Hematopoietic multipotent progenitor cell treated with erythropoietin and hydrocortisone succinate and interleukin-3 and kit ligand, for 17 days (in vitro differentiated cells): Measurements from ENCODE around the gene LOXL1.
A peak's percentile ranks its signal among the peaks of the same experiment; 100 is the strongest.

Experiments
- DNase-seq: peaks from one replicate; pipeline ENCODE4 v3.0.0-alpha.2; 2015; ENCODE audit warnings: low spot score

The LOXL1 gene

DNA sequence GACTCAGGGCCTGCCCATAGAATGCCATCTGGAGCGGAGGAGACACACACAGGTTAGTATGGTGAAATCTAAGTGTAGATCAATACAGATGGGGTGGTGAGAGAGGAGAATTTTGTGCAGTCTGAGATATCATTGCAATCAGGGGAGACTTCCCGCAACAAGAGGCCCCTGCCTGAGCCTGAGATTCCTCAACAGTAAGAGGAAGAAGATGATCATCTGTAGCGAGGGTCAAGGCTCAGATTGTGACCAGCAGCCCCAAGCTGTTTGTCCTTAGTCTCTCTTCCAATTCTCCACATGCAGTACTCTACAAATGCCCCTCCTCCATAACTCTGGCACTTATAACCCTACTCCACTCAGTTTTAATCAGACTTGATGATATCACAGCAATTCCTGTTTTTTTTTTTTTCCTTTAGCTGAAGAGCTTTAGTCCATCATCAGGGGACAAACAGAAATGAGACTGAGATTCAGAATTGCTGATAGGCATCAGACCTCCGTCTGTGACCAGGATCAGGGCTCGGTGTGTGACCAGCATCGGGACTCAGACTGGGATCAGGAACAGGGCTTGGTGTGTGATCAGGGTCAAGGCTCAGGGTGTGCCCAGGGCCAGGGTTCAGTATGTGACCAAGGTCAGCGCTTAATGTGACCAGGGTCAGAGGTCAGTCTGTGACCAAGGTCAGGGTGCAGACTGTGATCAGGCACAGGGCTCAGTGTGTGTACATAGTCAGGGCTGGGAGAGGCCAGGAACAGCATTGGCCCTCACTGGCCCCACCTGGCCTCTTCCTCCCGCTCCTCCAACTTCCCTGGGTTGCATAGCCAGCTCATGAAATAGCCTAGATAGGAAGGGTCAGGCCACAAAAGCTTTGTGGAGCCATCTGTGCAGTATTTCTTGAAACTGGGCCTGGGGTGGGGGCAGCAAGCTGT is 14.1 kb downstream of the LOXL1 start:
- DNase-seq: no peak

DNA sequence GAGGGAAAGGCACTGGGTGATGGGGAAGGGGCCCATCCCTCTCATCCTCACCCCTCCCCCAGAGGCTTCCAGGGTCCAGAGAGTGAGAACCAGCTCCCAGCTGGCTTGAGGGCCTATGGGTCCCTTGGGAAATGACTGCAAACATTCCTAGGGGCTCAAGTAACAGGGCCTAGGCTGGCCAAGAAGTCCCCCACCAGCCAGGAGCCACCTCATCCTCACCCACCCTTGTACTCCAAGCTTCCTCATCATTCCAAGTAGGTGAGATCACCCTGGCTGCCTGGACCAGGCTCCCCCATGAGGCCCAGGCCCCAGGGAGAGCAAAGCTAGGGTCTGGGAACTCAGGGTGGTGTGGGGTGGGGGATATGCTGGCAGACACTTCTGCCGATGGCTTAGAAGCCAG is 14.8 kb downstream of the LOXL1 start:
- DNase-seq: no peak

DNA sequence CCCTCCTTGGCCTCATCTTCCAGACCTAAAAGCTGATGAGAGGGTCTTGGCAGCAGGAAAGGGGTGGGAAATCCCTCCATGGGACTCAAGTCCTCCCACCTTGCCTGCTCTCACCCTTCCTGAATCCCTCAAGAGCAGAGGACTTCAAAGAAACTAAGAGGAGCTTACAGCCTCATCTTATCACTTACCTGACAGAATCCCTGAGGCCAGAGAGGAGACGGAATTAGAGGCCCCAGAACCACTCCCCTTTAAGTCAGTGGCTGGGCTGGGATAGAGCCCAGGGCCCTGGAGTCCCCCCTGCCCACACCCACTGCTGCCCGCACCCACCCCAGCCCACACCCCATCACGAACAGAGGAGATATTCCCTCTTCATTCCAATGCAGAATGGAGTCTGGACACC is 15.2 kb downstream of the LOXL1 start:
- no peak for DNase-seq

DNA sequence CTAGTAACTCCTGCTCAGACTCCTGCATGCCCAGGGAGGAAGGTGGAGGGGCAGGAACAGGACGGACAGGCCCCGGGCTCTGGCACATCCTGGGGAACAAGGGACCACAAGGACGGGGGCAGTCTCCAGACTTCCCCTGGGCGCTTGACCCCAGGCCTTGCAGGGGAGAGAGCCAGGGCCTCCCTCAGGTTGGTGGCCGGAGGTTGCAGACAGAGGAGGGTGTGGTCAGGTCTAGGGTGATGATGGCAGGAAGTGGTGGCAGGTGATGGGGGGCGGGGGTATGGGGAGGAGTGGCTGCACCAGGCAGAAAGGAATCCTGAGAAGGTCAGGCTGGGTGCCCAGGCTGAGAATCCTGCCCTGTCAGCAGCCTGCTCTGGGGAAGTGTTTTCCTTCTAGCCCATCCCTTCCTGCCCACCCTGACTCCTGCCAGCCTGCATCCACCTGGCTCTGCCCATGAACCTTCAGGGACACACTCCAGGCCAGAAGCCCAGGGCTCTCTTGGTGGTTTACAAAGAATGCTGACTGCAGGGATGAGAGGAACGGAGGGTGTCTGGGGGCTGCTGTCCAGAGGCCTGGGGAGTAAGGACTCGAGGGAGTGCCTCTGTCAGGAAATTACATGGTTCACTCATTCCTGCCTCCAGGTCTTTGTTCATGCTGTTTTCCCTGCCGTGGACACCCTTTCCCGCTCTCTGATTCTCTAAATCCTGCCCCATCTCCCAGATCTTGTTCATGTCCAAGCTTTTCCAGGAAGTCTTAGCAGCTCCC is 15.8 kb downstream of the LOXL1 start:
- no peak for DNase-seq

DNA sequence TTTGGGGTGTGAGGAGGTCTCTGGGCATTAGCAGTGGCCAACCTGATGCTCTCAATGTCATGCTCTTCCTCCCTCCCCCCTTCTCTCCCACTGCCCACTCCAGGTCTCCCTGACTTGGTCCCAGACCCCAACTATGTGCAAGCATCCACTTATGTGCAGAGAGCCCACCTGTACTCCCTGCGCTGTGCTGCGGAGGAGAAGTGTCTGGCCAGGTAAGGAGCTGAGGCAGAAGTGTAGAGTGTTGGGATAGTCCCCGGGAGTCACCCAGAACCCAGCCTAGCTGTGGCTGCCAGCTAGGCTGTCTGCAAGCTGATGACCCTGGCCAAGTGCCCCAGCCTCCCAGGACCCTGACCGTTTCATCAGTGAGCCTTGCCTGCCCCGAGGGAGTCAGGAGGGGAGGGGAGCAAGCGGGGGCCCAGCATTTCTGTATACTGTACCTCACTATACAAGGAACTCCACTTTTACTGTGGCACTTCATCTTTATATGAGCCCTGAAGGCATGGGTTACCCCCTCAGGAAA is 16.5 kb downstream of the LOXL1 start:
- DNase-seq: no peak

DNA sequence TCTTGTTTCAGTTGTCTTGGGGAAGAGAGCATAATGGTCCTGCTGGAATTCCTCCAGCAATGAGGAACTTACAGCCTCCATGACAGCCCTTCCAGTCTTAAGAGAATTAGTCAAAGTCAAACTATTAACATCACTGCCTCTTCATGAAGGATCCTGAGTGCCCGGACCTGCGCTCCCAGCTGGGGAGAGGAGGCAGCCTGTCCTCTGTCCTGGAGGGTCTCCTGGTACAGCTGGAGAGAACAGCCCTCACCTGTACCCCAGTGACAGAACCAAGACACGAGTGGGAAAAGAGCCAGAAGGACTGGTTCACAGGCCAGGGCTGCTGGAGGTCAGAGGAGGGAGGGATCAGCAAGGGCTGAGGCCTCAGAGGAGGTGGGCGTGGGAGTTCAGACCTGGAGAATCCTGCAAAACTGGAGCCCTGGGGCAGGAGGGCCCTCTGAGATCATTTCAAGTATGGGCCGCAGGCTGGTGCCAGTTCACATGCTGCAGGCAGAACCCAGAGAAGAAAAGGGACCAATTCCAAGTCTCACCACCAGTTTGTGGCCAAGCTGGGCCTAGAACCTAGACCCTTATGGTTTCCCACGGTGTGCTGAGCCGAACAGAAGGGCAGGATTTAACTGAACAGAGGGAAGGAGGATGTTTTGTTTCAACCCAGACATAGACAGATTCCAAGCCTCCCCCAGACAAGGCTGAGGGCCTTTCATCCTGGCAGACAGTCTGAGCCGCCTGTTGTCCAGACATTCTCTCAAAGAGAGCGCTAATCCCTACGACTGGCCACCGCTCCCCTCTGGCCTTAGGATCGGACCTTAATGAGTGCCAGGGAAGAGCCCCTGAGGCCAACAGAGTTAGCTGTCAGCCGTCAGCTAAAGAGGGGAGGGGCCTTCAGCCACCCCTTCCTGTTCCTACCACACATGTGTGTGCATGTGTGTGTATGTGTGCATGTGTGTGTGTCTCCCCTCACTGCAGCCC is 18.2 kb downstream of the LOXL1 start:
- no peak for DNase-seq

DNA sequence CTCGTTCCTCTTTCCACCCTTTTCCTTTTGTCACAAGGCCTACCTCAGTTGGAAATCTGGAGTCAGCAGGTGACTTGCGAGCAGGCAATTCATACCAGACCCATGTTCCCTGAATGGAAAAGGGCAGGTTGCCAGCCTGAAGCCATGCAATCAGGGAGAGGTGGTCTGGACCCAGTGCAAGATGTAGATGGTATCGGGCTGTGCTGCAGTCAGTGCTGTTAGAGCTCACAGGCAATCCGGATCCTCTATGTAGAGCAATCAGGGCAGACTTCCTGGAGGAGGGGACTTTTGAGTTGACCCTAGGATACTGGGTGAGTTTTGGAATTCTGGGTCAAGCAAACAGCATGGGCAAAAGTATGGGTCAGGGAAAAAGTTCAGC is 18.9 kb downstream of the LOXL1 start:
- no peak for DNase-seq

DNA sequence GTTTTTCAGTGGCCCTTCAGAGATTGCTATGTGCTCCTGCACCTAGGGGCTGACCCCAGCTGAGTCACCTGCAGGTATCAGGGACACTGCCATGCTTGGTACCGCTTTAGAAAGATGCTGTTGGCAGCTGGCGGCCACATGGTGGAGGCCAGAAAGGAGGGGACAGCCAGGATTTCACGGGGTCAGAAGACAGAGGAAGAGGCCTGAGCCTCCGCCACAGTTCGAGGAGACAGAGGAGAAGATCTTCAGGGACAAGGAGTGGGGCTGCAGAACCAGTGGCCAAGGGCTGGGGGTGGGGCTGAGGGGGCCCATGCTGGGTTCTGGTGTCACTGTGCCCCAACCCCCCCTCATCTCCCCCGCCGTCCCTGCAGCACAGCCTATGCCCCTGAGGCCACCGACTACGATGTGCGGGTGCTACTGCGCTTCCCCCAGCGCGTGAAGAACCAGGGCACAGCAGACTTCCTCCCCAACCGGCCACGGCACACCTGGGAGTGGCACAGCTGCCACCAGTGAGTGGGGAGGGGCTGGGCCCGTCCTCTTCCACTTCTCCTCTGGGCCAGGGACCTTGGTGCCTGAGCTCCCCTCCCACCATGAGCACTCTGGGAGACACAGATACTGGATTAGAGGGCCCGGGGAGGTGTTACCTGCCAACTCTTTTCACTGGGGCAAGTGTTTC is 19.9 kb downstream of the LOXL1 start:
- DNase-seq: no peak

DNA sequence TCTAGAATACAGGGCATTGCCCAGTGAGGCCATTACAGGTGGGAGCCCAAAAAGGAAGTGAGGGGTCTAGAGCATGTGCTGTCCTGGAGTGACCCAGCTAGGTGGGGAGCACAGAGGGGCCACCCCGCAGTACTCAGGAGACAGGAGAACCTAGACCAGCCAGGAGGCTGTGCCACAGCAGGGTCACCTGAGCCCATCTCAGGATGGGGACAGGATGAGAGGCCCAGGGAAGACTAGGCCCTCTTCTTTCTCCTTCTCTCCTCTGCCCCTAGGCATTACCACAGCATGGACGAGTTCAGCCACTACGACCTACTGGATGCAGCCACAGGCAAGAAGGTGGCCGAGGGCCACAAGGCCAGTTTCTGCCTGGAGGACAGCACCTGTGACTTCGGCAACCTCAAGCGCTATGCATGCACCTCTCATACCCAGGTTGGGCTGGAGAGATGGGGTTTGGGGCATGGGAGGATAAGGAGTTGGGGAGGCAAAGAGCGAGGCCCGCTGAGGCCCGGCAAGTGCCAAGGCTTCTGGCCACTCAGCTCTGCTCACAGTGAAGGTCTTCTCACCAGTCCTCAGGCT is 20.6 kb downstream of the LOXL1 start:
- no peak for DNase-seq

DNA sequence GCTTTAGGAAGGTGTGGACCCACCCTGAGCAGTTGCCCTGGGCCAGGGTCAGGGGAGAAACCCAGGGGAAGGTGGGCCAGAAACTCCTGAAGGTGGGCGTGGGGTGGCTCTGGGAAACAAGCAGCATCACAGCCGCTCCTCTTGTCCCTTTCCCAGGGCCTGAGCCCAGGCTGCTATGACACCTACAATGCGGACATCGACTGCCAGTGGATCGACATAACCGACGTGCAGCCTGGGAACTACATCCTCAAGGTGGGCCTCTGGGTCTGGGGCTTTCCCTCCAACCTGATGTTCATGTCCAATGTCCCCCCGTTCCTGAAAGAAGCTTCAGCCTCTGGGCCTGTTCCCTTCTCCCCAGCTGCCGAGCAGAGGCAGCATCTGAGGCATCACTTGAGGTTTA is 21.4 kb downstream of the LOXL1 start:
- DNase-seq: no peak

DNA sequence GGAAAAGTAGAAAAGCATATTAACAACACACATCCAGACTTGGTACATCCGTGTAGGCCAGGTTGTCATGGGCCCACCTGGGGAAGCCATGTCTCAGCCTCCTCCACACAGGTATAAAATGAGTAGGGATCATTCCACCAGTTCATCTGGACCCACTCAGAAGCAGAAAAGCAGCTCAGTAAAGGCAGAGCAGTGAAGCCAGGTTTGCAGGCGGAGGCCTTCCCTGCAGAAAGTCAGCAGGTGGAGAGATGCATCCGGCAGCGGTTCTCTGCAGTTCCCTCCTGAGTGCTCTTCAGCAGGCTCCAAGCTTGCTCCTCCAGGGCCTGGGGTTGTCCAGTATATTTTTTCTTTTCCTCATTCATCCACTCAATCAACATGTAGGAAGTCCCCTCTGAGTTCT is 22.1 kb downstream of the LOXL1 start:
- no peak for DNase-seq

DNA sequence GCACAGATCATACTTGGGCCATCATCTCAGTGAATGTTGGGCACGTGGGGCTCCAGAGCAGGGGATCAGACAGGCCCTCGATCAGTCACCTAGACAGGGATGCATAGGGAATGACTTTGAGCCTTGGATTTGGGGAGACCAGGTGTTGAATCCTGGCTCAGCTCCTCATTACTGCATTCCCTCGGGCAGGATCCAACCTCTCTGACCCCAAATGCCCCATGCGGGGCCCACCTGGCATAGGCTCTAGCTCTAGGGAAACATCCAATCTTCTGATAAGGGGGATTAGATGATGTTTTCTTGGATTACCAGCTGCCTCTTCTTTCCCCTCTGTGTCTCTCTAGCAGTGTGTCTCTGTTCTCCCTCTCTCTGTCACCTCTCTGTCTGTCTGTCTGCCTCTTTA is 22.7 kb downstream of the LOXL1 start:
- no peak for DNase-seq

DNA sequence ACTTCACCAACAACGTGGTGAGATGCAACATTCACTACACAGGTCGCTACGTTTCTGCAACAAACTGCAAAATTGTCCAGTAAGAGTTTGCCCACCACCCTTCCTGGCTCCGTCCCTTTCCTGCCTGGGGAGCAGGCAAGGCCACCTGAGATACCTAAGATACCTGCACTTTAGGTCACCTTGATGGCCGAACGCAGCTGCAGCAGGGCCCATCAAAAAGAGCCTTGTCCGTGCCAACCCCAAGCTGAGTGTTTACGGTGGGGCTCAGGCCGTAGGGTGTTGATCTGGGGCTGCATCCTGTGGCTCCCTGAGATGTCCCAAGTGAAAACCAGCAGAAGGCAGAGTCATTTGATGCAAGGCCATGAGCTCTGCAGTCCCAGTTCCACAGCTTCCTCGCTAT is 23.2 kb downstream of the LOXL1 start:
- DNase-seq: no peak

DNA sequence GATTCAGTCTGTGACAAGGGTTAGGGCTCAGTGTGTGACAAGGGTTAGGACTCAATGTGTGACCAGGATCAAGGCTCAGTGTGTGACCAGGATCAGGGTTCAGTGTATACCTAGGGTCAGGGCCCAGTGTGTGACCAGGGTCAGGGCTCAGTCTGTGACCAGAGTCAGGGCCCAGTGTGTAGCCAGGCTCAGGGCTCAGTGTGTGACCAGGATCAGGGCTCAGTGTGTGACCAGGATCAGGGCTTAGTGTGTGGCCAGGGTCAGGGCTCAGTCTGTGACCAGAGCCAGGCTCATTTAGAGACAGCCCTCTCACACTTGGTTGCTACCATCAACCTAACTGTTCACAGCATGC is 24.2 kb downstream of the LOXL1 start:
- no peak for DNase-seq

DNA sequence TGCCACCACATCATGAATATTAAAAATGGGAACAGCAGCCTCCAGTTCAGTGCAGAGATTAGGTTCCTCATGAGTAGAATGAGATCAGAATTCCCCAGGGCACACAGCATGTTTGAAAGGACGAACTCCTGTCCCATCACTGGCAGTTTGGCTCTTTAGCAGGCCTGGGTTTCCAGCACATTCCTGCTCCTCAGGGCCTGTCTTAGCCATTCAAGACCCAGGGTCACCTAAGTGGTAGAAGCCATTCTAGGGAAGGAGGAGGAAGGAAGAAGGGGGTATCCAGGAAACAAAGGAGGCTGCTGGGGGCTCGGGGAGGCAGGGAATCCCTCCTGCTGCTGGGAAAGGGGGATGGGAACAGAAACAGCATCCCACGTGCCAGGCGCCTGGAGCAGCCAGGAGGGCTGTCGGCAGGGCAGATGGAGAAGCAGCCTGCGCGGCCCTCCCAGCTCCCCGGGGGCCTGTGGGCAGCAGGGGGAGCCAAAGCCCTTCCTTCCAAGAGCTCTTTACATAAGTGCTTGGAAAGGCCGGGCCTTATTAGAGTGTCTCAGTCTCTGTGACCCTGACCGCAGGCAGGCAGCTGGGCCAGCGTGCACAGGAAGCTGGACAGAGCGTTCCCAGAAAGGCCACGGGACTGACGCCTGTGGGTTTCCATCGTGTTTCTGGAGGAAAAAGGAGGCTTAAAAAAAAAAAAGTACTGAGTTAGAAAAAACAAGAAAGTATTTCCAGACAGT is 24.7 kb downstream of the LOXL1 start:
- DNase-seq: peak; percentile 29

DNA sequence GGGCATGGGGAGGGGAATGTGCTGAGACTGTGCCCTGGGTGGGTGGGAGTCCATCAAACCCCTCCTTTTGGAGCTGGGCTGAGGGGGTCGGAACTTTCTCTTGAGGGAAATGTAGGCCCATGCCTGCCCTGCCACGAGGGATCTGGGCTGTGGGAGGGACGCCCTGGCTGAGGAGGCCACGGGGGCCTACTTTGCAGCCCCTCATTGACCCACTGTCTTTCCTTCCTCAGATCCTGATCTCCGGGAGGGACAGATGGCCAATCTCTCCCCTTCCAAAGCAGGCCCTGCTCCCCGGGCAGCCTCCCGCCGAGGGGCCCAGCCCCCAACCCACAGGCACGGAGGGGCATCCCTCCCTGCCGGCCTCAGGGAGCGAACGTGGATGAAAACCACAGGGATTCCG is 25.3 kb downstream of the LOXL1 start:
- DNase-seq: no peak

DNA sequence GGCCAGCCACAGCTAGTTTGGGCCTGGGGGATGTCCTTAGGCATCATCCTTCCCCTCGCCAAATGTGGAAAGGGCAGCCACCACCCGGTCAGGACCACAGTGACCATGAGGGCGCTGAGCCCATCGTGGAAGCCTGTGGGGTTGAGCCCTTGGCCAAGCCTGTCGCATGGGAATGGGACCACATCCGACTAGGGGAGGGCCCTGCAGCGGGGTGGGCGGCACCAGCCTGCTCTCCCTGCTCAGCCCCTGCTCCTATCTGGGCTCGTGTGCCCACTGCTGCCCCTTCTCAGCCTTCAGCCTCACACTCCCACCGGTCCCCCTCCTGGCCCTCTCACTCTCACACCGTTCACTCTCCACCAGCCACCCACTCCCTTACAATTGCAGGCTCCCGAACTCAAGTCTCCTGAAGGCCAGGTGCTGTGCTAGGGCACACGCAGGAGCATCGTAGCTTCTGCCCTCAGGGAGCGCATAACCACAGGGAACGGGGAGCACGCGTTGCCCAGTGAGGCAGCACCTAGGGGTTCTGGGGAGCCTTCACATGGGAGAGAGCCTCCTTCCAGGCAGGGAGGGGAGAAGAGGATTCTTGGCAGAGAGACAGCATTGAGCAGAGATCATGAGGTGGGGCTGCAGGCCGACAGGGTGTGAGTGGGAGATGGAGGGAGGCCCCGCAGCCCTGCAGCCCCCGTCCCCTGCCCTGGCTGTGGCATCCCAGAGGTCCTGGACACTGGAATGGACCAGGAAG is 26.1 kb downstream of the LOXL1 start:
- no peak for DNase-seq

DNA sequence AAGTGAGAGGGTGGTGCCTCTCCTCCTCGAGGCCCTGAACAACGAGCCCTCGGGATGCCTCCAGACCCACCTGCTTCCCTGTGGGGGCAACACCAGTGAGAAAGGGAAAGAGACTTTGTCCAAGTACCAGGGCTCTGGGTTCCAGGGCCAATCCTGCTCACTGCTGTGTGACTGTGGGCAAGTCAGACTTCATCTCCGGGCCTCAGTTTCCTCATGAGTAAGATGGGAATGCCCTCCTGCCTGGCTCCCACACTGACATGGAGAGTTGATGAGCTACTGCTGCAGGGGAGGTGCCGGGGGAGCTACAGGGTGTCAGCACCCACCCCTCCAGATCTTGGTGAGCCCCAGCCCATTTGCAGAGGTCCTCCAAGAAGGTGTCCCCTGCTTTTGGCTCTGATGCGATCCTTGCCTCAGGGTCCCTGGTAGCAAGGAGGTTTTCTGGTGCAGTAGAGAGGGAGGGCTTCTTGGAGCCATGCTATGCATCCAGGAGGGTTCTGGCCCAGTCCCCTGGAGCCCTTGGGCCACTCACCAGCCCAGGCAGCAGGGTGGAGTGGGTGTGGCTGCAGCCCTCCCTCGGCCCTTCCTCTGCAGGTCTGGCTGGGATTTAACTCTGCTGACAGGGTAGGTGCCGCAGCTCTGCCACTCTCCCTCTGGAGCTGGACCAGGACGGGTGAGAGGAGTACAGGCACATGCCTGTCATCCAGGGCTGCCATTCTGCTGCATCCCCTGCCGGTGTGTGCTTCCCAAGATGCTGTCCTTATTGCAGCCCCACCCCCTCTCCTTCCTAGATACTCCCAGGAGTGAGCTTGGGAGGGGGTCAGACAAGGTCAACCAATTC is 26.9 kb downstream of the LOXL1 start:
- no peak for DNase-seq
